Right cardiac atrium (tissue), 5 donors: ENCODE results near the gene SFSWAP. TPM values are rescaled to one million over a fixed set of nuclear protein-coding genes. Genes with fewer than 3 reads are reported as not detected.

Experiments used
- ATAC-seq, 2 donors: fragments of 200-7000 bp; cut with Tn5 transposase; one replicate each; pipeline versions ENCODE4 v1.8.0 to v1.9.1; 2020; ENCODE audit warnings: moderate library complexity in 2 of 2, mild to moderate bottlenecking in 1 of 2
- DNase-seq, 3 donors: peaks; one replicate each; pipeline ENCODE4 v3.0.0-alpha.2; 2020
- H3K27ac ChIP-seq: one replicate; pipeline ENCODE4 v1.5.1; 2013; ENCODE audit warnings: mild to moderate bottlenecking, low read length, control low read depth, moderate library complexity
- H3K27me3 ChIP-seq: one replicate; pipeline ENCODE4 v1.6.1; 2013; ENCODE audit not compliant: control insufficient read depth, insufficient read depth
- H3K4me1 ChIP-seq: one replicate; pipeline ENCODE4 v1.6.1; 2013; ENCODE audit warnings: low read length; ENCODE audit not compliant: control insufficient read depth, insufficient read depth
- H3K4me3 ChIP-seq: one replicate; pipeline ENCODE4 v1.5.1; 2013; ENCODE audit warnings: low read length, control low read depth
- H3K9me3 ChIP-seq: one replicate; pipeline ENCODE4 v1.6.1; 2013; ENCODE audit warnings: low read length; ENCODE audit not compliant: control insufficient read depth
- WGBS: extraction: QIAGEN DNeasy Blood & Tissue Kit; methylation state at CpG from one replicate; pipeline ENCODE4 v1.1.7; 2013; 5-methylcytosine and 5-hydroxymethylcytosine counted together
- intact Hi-C, 4 donors: fragments of 100-400 bp; cut with DNase I; formaldehyde crosslinking; loops; one replicate each; pipeline versions ENCODE4 v1.11.0 to v1.14.0; 2022 to 2023
- polyA plus RNA-seq: library from polyadenylated mRNA; stranded (reverse); fragments of 200-250 nt; gene quantifications from one replicate; pipeline ENCODE4 v1.2.3, GENCODE V29; 2013
- total RNA-seq, 4 donors: library from RNA; stranded (reverse); fragmentation: NEBNext Ultra II Directional; extraction: Animal tissue kit (Norgen Biotek cat#: 25700); gene quantifications; one replicate each; pipeline ENCODE4 v1.2.1, GENCODE V29; 2021
- donor health status: healthy with polysubstance abuse.
- donor health status: DM: no; HTN: yes; CAD: no.
- donor health status: DM: no; HTN: no; CAD: no.
- donor health status: DM: no; HTN: yes; CAD: no; lungs with severe emphysema.
- donor health status: DM: yes; HTN: yes; CAD: no.

SFSWAP gene
- total and polyA plus RNA-seq, 5 donors, result 16.6 to 24.1 (median 22.2) TPM

DNA sequence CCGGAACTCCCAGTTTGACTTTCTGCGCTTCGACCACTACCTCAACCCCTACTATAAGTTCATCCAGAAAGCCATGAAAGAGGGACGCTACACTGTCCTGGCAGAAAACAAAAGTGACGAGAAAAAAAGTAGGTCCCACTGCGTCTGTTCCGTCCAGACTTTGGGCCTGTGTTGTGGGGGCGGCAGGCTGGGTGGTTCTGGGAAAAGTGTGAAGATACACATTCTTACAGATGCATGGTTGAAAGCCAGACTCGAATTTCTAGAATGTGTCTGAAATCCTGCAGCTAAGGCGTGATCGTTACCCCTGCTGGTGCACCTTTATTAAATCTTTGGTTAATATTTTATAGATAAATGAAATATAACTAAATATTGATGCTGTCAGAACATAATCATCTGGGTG lies 14.6 kb downstream of the SFSWAP start:
- ATAC-seq (no peak), DNase-seq (no peak)
- Histone ChIP-seq H3K4me3 (no peak overlapping the region), H3K4me1 (no peaks in the 10 kb centered on the region), H3K27me3 (no peaks in the 10 kb centered on the region), H3K9me3 (no peaks in the 10 kb centered on the region), H3K27ac (no peak overlapping the region)
- intact Hi-C loops, result no loop called here
- WGBS, result 90% methylated on average over 11 of the region's 11 CpGs

DNA sequence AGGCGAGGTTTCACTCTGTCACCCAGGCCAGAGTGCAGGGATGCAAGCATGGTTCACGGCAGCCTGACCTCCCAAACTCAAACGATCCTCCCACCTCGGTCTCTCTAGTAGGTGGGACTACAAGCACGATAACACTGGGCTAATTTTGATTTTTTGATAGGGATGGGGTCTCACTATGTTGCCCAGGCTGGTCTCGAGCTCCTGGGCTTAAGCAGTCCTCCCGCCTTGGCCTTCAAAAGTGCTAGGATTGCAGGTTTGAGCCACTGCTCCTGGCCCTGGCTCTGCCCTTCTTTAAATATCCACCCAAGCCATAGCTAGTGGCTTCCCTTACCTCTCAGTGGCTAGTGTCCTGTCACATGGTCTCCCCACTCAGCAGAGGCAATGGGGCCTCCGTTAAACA lies 17.8 kb downstream of the SFSWAP start:
- ATAC-seq (no peak), DNase-seq (no peak)
- Histone ChIP-seq H3K9me3 (no peaks in the 10 kb centered on the region), H3K27ac (no peak overlapping the region), H3K27me3 (no peaks in the 10 kb centered on the region), H3K4me1 (no peaks in the 10 kb centered on the region), H3K4me3 (no peak overlapping the region)
- intact Hi-C loops, result no loop called here
- WGBS, result 94% methylated on average over 8 of the region's 8 CpGs

DNA sequence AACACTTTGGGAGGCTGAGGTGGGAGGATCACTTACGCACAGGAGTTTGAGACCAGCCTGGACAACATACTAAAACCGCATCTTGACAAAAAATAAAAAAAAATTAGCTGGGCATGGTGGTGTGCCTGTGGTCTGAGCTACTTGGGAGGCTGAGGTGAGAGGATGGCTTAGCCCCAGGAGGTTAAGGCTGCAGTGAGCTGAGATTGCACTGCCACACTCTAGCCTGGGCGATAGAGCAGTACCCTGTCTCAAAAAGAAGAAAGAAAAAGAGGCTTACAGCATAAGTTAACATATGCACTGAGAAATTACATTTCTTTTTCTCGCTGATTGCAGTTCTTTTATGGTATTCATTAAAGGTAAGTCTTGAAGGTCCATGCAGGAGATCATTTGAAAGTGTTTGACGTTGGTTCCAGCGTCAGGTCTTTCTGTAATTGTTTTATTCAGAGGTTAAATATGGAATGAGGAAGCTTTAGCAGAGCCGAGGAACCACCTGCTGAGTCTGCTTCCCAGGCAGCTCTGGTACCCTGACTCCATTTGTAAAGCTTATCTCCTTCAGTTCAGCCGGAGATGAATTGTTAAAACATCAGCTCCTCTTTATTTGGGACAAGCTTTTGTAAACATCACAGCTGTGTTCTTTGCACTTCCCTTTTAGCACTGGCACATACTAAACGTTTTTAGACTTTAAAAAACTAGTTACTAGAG lies 18.5 kb downstream of the SFSWAP start:
- no peak overlapping the region for H3K4me3 ChIP-seq
- no peak overlapping the region for H3K27ac ChIP-seq
- DNase-seq, result no peak
- intact Hi-C loops, result no loop called here
- no peaks in the 10 kb centered on the region for H3K27me3 ChIP-seq
- no peaks in the 10 kb centered on the region for H3K9me3 ChIP-seq
- no peaks in the 10 kb centered on the region for H3K4me1 ChIP-seq
- WGBS, result 66% methylated on average over 9 of the region's 9 CpGs
- ATAC-seq, result no peak

- intact Hi-C loops, result no loop called here
- H3K27ac ChIP-seq, result no peak overlapping the region
- no peak overlapping the region for H3K4me3 ChIP-seq
- no peaks in the 10 kb centered on the region for H3K27me3 ChIP-seq
- H3K9me3 ChIP-seq, result no peaks in the 10 kb centered on the region
- H3K4me1 ChIP-seq, result no peaks in the 10 kb centered on the region
- ATAC-seq, result no peak
- WGBS, result 93% methylated on average over 21 of the region's 21 CpGs
- no peak for DNase-seq
These were observed 22.2 kb downstream of the SFSWAP start for GRCh38 chr12:131732996-131733615.

DNA sequence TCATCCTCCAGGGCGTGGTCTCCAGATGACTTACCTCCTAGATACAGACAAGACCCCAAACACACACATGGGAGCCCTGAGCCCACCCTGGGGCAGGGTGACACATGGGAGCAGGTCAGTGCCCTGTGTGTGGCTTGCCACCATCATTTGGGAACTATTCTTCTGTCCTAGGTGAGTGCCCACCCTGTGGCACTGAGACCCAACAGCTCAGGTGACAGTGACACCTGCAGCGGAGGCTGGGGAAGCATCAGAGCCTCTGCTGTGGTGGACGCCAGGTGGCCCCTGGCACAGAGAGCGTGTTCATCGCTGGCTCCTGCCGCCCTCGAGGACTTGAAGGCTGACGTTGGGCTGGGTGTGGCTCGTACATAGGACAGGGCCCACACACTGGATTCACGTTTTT lies 23.0 kb downstream of the SFSWAP start:
- no peak overlapping the region for H3K27ac ChIP-seq
- no peaks in the 10 kb centered on the region for H3K9me3 ChIP-seq
- 90% methylated on average over 10 of the region's 10 CpGs for WGBS
- intact Hi-C loops, result no loop called here
- no peak overlapping the region for H3K4me3 ChIP-seq
- no peak for ATAC-seq
- H3K4me1 ChIP-seq, result no peaks in the 10 kb centered on the region
- DNase-seq, result no peak
- H3K27me3 ChIP-seq, result no peaks in the 10 kb centered on the region

- 92% methylated on average over 30 of the region's 30 CpGs for WGBS
- DNase-seq, result no peak
- intact Hi-C loops, result no loop called here
- Histone ChIP-seq H3K27ac (no peak overlapping the region), H3K4me1 (no peaks in the 10 kb centered on the region), H3K9me3 (no peaks in the 10 kb centered on the region), H3K4me3 (no peak overlapping the region), H3K27me3 (no peaks in the 10 kb centered on the region)
- no peak for ATAC-seq
These were observed 23.7 kb downstream of the SFSWAP start for GRCh38 chr12:131734336-131735152.

DNA sequence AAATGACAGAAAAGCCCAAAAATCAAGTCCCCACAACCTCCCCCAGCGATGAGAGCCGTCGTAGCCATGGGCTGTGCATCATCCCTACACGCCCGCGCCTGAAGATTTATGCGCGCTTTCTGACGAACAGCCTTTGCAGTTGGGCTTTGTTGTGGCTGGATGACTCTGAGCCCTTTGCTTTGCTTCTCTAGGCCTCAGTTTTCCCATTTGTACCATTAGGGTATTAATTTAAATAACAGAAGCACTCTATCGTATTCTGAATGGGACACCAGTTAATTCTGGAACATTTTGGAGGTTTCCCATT lies 24.2 kb downstream of the SFSWAP start:
- Histone ChIP-seq H3K27me3 (no peaks in the 10 kb centered on the region), H3K4me3 (no peak overlapping the region), H3K4me1 (no peaks in the 10 kb centered on the region), H3K9me3 (no peaks in the 10 kb centered on the region), H3K27ac (no peak overlapping the region)
- no peak for ATAC-seq
- intact Hi-C loops, result no loop called here
- 88% methylated on average over 10 of the region's 10 CpGs for WGBS
- DNase-seq, result no peak

GRCh38 chr12:131735476-131736445 lies 24.9 kb downstream of the SFSWAP start:
- no peak overlapping the region for H3K27ac ChIP-seq
- no peaks in the 10 kb centered on the region for H3K9me3 ChIP-seq
- H3K27me3 ChIP-seq, result no peaks in the 10 kb centered on the region
- WGBS, result 92% methylated on average over 15 of the region's 15 CpGs
- intact Hi-C loops, result no loop called here
- H3K4me3 ChIP-seq, result no peak overlapping the region
- ATAC-seq (no peak), DNase-seq (no peak)
- no peaks in the 10 kb centered on the region for H3K4me1 ChIP-seq

DNA sequence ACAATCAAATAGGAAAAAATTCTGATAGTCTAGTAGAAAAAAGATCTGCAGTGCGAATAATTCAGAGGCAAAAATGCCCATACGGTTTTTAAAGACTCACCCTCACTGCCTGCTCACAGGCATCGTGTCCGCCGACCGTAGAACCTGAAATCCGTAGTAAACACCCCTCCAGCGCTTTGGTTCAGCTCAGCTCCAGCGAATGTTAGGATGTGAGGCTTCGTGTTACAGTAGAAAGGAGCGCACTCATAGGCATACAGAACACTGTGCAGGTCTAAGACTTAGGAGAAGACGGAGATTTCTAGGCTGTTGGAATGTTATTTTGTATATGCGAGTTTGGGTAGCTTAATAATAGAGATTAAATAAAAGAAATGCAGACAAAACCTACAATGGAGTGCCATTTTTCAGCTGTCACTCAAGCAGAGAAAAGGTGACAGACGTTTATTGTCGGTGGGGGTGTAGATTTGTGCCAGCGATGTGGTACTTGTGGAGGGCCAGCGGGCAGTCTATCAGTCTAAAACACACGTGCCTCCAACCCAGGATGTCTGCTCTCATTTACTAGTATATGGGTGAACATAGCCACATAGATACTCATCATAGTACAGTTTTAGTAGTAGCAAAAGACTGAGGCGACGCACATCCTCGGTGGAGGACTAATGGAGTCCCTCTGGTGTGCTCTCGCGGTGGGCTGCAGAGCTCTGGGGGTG lies 25.7 kb downstream of the SFSWAP start:
- Histone ChIP-seq H3K4me1 (no peaks in the 10 kb centered on the region), H3K27me3 (no peaks in the 10 kb centered on the region), H3K27ac (no peak overlapping the region), H3K9me3 (no peaks in the 10 kb centered on the region), H3K4me3 (no peak overlapping the region)
- DNase-seq (no peak), ATAC-seq (no peak)
- intact Hi-C loops, result no loop called here
- 89% methylated on average over 23 of the region's 23 CpGs for WGBS

DNA sequence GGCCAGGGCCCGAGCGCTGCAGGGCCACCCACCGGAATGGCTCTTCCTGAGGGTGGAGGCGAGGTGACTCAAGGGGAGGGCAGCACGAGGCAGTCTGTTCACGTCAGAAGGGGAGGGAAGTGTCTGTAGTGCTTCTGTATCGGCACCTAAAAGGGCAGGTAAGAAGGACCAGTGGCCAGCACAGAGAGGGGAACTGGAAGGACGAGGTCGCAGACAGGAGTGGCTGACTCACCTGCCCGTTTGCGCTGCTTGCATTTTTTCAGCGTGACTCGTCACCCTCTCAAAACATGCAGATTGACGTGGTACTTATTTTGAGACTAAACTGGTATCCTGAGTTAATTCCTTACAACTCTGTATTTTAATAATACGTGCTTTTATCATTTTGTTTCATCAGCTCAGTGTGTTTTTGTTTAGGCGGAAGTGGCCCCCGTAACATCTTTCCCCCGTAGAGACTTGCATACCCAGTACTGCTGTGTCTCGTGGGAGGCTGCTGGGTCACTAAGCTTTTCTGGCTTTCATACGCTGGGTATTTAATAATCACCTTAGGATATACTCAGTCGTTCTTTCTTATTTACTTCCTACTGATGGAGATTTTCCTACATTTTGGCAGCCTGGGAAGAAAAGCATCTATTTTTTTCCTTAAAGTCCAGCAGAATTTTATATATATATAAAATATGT lies 26.4 kb downstream of the SFSWAP start:
- no peaks in the 10 kb centered on the region for H3K4me1 ChIP-seq
- intact Hi-C loops, result no loop called here
- DNase-seq (no peak), ATAC-seq (peak in 1 of 2 donors; percentile 30)
- H3K4me3 ChIP-seq, result no peak overlapping the region
- WGBS, result 80% methylated on average over 21 of the region's 21 CpGs
- H3K9me3 ChIP-seq, result no peaks in the 10 kb centered on the region
- no peaks in the 10 kb centered on the region for H3K27me3 ChIP-seq
- no peak overlapping the region for H3K27ac ChIP-seq
